CD4-positive, alpha-beta T cell treated with Interleukin-1 beta for 1 hour (primary cell): Measurements from ENCODE around the gene MRPS27.
A peak's percentile ranks its signal among the peaks of the same experiment; 100 is the strongest.
"Not testable (repeated sequence)": the region's sequence is repeated elsewhere in the genome, so short reads cannot be mapped to it uniquely, and the experiment has no call there.

Experiments used
- DNase-seq, 2 donors: peaks; one replicate each; pipeline ENCODE4 v3.0.0-alpha.2; 2020 to 2022

Gene MRPS27

GRCh38 chr5:72324189-72324825, 4.3 kb upstream of the MRPS27 start:
- DNase-seq = no peak

DNA sequence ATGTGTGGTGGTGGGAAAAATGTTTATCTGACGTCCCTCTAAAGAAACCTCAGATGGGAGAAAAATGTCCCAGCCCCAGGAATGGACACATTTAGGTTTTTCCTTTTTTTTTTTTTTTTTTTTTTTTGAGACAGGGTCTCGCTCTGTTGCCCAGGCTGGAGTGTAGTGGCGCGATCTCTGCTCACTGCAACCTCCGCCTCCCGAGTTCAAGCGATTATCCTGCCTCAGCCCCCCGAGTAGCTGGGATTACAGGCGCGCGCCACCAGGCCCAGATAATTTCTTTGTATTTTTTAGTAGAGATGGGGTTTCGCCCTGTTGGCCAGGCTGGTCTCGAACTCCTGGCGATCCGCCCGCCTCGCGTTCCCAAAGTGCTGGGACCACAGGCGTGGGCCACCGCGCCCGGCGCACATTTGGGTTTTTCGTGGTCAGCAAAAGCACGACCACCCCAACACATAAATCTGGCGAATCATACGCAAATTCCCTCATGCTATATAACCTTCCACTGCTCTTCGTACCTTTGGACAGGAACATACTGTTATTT, 535 bp downstream of the MRPS27 start:
- peak in 1 of 2 donors; percentile 1 for DNase-seq

DNA sequence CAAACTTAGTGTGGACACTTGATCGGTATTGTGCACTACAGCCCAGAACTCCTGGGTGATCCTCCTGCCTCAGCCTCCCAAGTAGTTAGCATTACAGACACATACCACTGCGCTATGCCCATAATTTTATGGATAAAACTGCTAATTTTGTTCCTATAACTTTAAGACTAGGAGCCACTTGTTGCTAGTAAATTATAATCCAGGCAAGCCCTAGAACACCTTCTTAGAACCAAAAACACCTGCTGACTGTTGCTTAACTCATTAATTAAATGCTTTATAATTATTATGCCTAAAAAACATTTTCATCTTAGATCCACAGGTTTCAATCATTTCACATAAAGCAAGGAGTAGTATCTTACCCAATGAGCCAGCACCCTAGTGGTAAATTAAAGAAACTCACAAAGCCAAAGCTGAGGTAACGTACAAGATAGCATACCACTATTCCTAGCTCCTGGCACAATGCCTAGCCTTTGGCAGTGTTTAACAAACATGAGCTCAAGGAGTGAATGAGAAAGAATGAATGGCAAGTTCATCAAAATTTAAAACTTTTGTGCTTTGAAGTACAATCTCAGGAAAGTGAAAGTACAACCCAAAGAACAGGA, 5.4 kb downstream of the MRPS27 start:
- no peak for DNase-seq

DNA sequence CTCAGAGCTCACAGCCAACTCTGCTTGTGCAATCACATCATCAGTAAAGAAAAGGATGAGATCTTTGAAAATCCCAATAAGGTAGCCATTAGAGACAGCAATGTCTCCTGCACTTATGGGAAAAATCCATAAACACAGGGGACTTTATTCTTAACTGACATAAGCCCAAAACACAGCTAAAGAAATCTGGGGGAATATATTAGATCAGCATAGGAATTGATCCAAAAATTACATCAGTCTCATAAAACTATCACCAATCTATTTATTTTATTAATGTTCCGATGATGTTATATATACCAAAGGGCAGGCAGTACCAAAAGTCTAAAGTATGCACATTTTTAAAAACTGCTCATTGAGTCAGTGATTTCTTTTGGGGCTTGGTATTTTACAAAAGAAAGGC, 6.9 kb downstream of the MRPS27 start:
- DNase-seq = no peak

GRCh38 chr5:72308853-72309191, 11.2 kb downstream of the MRPS27 start:
- DNase-seq = no peak

DNA sequence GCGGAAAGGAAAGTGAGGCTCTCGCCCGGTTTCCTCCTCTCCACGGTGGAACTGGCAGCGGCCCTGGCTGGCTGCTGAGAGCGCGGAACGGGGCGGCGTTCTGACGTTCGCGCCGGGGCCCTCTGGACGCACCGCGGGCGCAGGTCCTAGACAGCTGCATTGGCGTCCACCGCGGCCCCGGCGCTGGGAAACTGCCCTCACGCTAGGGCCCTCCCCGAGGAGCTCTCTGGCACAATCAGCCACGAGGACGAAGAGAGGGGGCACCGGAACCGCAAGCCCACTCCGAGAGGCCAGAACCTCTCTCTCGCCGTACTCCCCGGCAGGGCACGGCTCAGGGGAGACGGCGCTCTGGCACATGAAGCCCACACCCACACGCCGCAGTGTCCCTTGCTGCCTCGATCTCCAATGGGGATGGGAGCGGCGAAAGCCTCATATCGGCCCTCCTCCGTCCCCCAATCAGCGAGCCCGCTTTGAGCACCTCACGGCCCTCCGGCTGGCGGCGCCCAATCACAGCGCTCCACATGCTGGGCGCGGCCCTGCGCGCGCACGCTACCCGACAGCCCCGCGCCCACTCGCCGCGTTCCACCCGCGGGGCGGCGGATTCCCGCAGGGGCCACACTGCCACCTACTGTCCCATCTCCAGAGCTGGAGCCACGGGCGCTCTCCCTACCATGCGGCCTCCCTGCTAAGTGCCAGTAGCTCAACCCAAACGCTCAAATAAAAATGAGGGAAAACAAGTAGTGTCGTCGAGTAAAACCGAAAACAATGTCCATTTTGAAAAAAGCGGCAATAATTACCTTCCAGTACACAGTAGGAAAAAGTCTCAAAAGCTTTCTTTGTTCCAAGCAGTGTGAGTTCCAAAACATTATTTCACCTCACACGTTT, 11.8 kb downstream of the MRPS27 start:
- peak; percentile 96 to 97 for DNase-seq

GRCh38 chr5:72307573-72307967, 12.5 kb downstream of the MRPS27 start:
- DNase-seq = no peak

DNA sequence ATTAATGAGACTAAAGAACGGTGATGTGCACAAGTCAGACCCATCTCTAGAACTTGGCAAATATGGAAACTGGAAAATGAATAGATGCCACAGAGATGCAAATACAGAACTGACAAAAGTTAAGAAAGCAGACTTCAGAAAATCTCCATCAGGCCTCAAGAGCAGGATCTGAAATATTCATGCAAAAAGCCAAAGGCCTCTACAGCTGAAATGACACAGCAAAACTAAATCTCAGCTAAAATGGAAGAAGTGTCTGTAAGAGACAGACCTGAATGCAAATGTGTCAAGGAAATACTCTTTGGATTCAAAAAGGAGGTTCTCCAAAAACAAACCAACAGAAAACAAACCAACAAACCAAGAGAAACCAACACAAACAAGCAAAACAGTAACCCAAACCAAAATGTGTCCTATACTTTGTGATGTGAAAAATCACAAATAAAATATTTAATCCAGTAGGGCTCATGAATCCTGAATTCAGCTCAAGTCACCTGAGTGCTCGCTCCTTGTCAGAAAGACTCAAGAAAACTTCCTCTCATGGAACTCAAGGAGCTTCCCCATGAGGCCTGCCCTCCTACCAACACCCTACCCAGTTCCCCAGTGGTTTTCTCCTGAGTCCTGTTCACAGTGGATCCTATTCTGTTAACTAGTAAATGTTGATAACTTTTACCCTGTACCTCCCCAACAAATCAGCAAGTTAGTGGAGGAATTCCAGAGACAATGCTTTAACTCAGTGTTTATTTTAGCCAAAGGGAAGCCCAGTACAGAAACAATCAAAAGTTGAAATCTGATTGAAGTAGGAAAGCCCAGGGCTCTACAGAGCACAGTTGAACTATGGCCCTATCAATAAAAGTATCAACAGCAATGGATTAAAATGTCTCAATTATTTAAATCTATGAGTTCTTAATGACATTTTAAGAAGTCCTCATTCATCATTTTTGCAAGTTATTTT, 14.6 kb downstream of the MRPS27 start:
- no peak for DNase-seq

DNA sequence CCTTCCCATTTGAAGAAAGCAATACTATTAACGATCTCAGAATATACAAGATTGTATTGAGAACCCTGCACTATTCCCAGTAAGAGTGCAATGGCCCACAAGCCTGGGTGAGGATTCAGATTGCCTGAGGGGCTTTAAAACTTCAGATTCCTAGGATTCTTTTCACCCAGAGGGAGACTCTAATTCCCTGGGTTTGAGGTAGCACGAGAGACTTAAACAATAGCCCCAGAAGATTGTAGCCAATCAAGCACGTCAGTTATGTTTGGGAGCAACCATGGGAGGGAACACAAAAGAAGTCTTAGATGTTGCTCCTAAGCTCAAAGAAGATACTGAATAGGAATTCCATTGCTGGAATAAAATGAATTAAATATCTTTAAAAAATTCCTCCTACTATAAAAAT, 17.9 kb downstream of the MRPS27 start:
- no peak for DNase-seq

- no peak for DNase-seq
Measured at GRCh38 chr5:72301557-72301956, 18.5 kb downstream of the MRPS27 start.

- DNase-seq = no peak
Measured at GRCh38 chr5:72300590-72301339, 19.3 kb downstream of the MRPS27 start.

DNA sequence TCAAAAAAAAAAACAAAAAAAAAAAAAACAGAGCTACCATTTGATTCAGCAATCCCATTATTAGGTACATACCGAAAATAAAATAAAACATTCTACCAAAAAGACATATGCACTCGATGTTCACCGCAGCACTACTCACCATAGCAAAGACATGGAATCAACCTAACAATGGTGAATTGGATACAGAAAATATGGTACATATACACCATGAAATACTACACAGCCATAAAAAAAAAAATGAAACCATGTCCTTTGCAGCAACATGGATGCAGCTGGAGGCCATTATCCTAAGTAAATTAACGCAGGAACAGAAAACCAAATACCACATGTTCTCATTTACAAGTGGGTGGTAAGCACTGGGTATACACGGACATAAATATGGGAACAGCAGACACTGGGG, 21.3 kb downstream of the MRPS27 start:
- DNase-seq = no peak

DNA sequence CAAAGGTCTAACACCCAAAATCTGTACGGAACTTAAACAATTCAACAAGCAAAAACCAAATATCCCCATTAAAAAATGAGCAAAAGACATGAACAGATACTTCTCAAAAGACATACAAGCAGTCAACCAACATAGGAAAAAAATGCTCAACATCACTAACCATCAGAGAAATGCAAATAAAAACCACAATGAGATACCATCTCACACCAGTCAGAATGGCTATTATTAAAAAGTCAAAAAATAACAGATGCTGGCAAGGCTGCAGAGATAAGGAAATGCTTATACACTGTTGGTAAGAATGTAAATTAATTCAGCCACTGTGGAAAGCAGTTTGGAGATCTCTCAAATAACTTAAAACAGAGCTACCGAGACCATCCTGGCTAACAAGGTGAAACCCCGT, 21.9 kb downstream of the MRPS27 start:
- DNase-seq = not testable (repeated sequence)

- DNase-seq = no peak
Measured at GRCh38 chr5:72296256-72296655, 23.8 kb downstream of the MRPS27 start.

GRCh38 chr5:72295539-72295938, 24.5 kb downstream of the MRPS27 start:
- DNase-seq = no peak

GRCh38 chr5:72294473-72294872, 25.6 kb downstream of the MRPS27 start:
- no peak for DNase-seq

- DNase-seq = no peak
Measured at GRCh38 chr5:72293495-72294055, 26.5 kb downstream of the MRPS27 start.

GRCh38 chr5:72292411-72292810, 27.6 kb downstream of the MRPS27 start:
- DNase-seq = no peak

DNA sequence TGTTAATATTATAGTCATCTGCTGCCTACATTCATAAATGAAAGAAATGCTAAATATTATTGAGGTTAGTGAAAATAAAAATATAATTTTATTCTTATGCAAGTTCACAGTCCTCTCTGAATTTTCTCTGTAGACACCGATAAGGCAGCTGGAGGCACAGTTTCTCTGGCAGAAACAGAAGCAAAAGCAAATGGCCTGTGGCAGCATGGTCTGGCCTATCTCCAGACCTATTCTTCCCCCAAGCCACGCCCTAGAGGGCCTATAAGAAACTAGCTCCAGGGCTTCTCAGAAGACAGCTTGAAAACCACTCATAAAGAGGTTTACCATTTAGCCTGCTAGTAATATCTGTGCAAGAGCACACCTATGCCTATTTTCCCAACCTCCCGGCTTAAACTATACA, 28.4 kb downstream of the MRPS27 start:
- DNase-seq = no peak

DNA sequence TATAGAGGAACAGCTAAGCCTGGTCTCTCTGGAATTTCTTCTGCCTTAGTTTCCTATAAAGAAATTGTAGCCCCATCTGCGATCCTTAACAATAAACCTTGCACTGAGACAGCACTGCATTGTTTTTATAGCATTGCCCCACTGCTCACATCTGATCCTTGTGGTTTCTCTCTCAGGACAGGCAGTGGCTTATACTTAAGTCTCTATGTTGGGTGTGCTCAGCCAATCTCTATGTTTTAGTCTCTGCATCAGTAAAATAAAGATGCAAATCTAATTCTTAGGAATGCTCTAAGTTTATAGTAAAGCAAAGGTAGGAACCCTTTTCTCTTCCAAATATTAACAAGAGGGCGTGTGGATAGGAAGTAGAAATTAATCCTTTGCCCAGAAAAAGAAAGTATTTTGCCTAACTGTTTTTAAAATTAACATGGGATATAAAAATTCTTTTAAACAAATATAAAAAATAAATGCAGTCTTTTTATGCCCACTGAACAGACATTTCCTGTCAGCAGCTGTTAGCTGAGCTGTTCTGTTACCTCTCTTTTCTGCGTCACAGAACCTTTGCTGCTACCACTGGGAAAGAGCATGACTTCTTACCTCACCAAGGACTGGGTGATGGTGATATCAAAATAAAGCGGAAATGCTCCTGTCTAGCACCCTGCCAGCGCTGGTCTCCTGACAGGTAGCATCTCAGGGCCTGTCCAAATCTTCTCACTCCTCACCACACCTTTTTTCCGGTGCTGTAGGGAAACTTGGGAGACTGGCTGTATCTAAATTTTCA, 29.5 kb downstream of the MRPS27 start:
- DNase-seq = no peak

DNA sequence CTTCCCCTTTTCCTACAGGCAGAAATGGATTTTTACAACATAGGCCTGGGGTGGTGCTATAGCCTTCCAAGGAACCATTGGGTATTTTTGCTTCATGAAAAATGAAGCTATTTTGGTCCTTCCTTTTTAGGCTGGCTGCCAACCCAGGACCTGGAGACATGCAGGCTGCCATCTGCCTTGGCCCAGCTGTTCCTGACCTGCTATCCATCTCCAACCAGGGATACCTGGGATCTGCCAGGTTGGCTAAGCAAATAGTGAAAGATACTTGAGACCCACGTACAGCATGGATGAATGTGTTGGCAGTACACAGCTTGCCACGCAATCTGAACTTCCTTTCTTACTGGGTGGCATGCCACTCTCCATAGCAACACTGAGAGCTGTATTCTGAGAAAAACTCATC, 31.1 kb downstream of the MRPS27 start:
- DNase-seq = no peak
